HUES48 (cell line): ENCODE data around the gene RFLNA.

ENCODE experiments used
- H3K27ac ChIP-seq: one replicate; pipeline ENCODE4 v1.7.0; 2013; ENCODE audit warnings: low read depth, low read length, inconsistent platforms
- H3K27me3 ChIP-seq: 2 replicates; pipeline ENCODE4 v1.6.1; 2013; ENCODE audit warnings: mild to moderate bottlenecking, low read length; ENCODE audit not compliant: control insufficient read depth, insufficient read depth
- H3K36me3 ChIP-seq: 2 replicates; pipeline ENCODE4 v1.6.1; 2013; ENCODE audit warnings: low read length; ENCODE audit not compliant: control insufficient read depth, insufficient read depth
- H3K4me1 ChIP-seq: 2 replicates; pipeline ENCODE4 v1.6.1; 2013; ENCODE audit warnings: mild to moderate bottlenecking, low read length; ENCODE audit not compliant: control insufficient read depth, insufficient read depth
- H3K4me3 ChIP-seq: 2 replicates; pipeline ENCODE4 v1.5.1; 2013; ENCODE audit warnings: mild to moderate bottlenecking, low read depth, low read length
- H3K9ac ChIP-seq: 2 replicates; pipeline ENCODE4 v1.6.1; 2013; ENCODE audit warnings: mild to moderate bottlenecking, low read depth, low read length, moderate library complexity
- H3K9me3 ChIP-seq: 2 replicates; pipeline ENCODE4 v1.6.1; 2013; ENCODE audit warnings: low read length; ENCODE audit not compliant: control insufficient read depth, insufficient read depth

The RFLNA gene

GRCh38 chr12:124305136-124305535 lies 10.2 kb downstream of the RFLNA start:
- H3K4me3 ChIP-seq: no peak overlapping the region

GRCh38 chr12:124305776-124306685 lies 11.1 kb downstream of the RFLNA start:
- Histone ChIP-seq H3K9ac (no peak overlapping the region), H3K36me3 (no peaks in the 10 kb centered on the region), H3K4me1 (no peaks in the 10 kb centered on the region), H3K9me3 (no peaks in the 10 kb centered on the region), H3K27ac (no peak overlapping the region), H3K4me3 (no peak overlapping the region), H3K27me3 (no peaks in the 10 kb centered on the region)

More at GRCh38 chr12:124305136-124305535, 10.2 kb downstream of the RFLNA start:
- no peaks in the 10 kb centered on the region for H3K27me3 ChIP-seq
- no peaks in the 10 kb centered on the region for H3K36me3 ChIP-seq
- H3K4me1 ChIP-seq: no peaks in the 10 kb centered on the region
- H3K9ac ChIP-seq: no peak overlapping the region
- no peaks in the 10 kb centered on the region for H3K9me3 ChIP-seq
- H3K27ac ChIP-seq: no peak overlapping the region

GRCh38 chr12:124306686-124307555 lies 12.0 kb downstream of the RFLNA start:
- no peak overlapping the region for H3K4me3 ChIP-seq
- H3K27me3 ChIP-seq: no peaks in the 10 kb centered on the region
- H3K4me1 ChIP-seq: no peaks in the 10 kb centered on the region
- H3K27ac ChIP-seq: no peak overlapping the region
- no peaks in the 10 kb centered on the region for H3K36me3 ChIP-seq
- no peaks in the 10 kb centered on the region for H3K9me3 ChIP-seq
- H3K9ac ChIP-seq: no peak overlapping the region

GRCh38 chr12:124307556-124307825 lies 12.6 kb downstream of the RFLNA start:
- Histone ChIP-seq H3K27ac (no peak overlapping the region), H3K4me1 (no peaks in the 10 kb centered on the region), H3K36me3 (no peaks in the 10 kb centered on the region), H3K27me3 (no peaks in the 10 kb centered on the region), H3K4me3 (no peak overlapping the region), H3K9ac (no peak overlapping the region), H3K9me3 (no peaks in the 10 kb centered on the region)

- no peaks in the 10 kb centered on the region for H3K4me1 ChIP-seq
- H3K9me3 ChIP-seq: no peaks in the 10 kb centered on the region
- H3K36me3 ChIP-seq: no peaks in the 10 kb centered on the region
- no peaks in the 10 kb centered on the region for H3K27me3 ChIP-seq
- H3K27ac ChIP-seq: no peak overlapping the region
- no peak overlapping the region for H3K9ac ChIP-seq
- no peak overlapping the region for H3K4me3 ChIP-seq
Measured at GRCh38 chr12:124308741-124309140, 13.8 kb downstream of the RFLNA start.

- no peak overlapping the region for H3K9ac ChIP-seq
- no peak overlapping the region for H3K4me3 ChIP-seq
- no peaks in the 10 kb centered on the region for H3K27me3 ChIP-seq
- no peak overlapping the region for H3K27ac ChIP-seq
- H3K36me3 ChIP-seq: no peaks in the 10 kb centered on the region
- no peaks in the 10 kb centered on the region for H3K4me1 ChIP-seq
- H3K9me3 ChIP-seq: no peaks in the 10 kb centered on the region
Measured at GRCh38 chr12:124309231-124309630, 14.3 kb downstream of the RFLNA start.

GRCh38 chr12:124309744-124310143 lies 14.9 kb downstream of the RFLNA start:
- Histone ChIP-seq H3K27ac (no peak overlapping the region), H3K9ac (no peak overlapping the region), H3K4me3 (no peak overlapping the region), H3K9me3 (no peaks in the 10 kb centered on the region), H3K27me3 (no peaks in the 10 kb centered on the region), H3K4me1 (no peaks in the 10 kb centered on the region), H3K36me3 (no peaks in the 10 kb centered on the region)

GRCh38 chr12:124310178-124310577 lies 15.3 kb downstream of the RFLNA start:
- Histone ChIP-seq H3K4me1 (no peaks in the 10 kb centered on the region; the same call in 1 of the 2 replicates), H3K27me3 (no peaks in the 10 kb centered on the region)

GRCh38 chr12:124310785-124311184 lies 15.9 kb downstream of the RFLNA start:
- no peaks in the 10 kb centered on the region for H3K36me3 ChIP-seq
- no peak overlapping the region for H3K9ac ChIP-seq
- H3K4me3 ChIP-seq: no peak overlapping the region
- H3K4me1 ChIP-seq: no peaks in the 10 kb centered on the region; the same call in 1 of the 2 replicates
- no peaks in the 10 kb centered on the region for H3K27me3 ChIP-seq
- H3K27ac ChIP-seq: no peak overlapping the region
- no peaks in the 10 kb centered on the region for H3K9me3 ChIP-seq

More at GRCh38 chr12:124310178-124310577, 15.3 kb downstream of the RFLNA start:
- no peaks in the 10 kb centered on the region for H3K9me3 ChIP-seq
- no peaks in the 10 kb centered on the region for H3K36me3 ChIP-seq
- no peak overlapping the region for H3K4me3 ChIP-seq
- no peak overlapping the region for H3K9ac ChIP-seq
- H3K27ac ChIP-seq: no peak overlapping the region

- no peaks in the 10 kb centered on the region; the same call in 1 of the 2 replicates for H3K4me1 ChIP-seq
- no peaks in the 10 kb centered on the region for H3K27me3 ChIP-seq
- no peak overlapping the region for H3K9ac ChIP-seq
- H3K27ac ChIP-seq: no peak overlapping the region
- no peaks in the 10 kb centered on the region for H3K9me3 ChIP-seq
- H3K4me3 ChIP-seq: no peak overlapping the region
- no peaks in the 10 kb centered on the region for H3K36me3 ChIP-seq
Measured at GRCh38 chr12:124311292-124312109, 16.6 kb downstream of the RFLNA start.
